Natural killer cell (primary cell): ENCODE data around the gene IKZF5. TPM values are rescaled to one million over a fixed set of nuclear protein-coding genes. Genes with fewer than 3 reads are reported as not detected.

Source experiments
- ATAC-seq, 3 donors: fragments of 150-1000 bp in 2 of 3; fragments of 200-7000 bp in 1 of 3; cut with Tn5 transposase; 1 replicate in 1 of 3; 2 replicates in 2 of 3; pipeline ENCODE4 v1.10.0; 2021; ENCODE audit warnings: mild to moderate bottlenecking in 2 of 3, moderate library complexity in 2 of 3
- DNase-seq, 2 donors: peaks; one replicate each; pipeline versions ENCODE4 v3.0.0 to v3.0.0-alpha.2; 2013 to 2021; ENCODE audit warnings: mixed read lengths in 1 of 2
- H3K27ac ChIP-seq: one replicate; pipeline ENCODE4 v1.5.1; 2013; ENCODE audit warnings: mild to moderate bottlenecking, low read length
- H3K27me3 ChIP-seq: one replicate; pipeline ENCODE4 v1.6.1; 2013; ENCODE audit warnings: low read length; ENCODE audit not compliant: control insufficient read depth, insufficient read depth
- H3K36me3 ChIP-seq: one replicate; pipeline ENCODE4 v1.6.1; 2013; ENCODE audit warnings: low read length; ENCODE audit not compliant: control insufficient read depth, insufficient read depth
- H3K4me1 ChIP-seq: one replicate; pipeline ENCODE4 v1.6.1; 2013; ENCODE audit warnings: low read length; ENCODE audit not compliant: control insufficient read depth, insufficient read depth
- H3K4me3 ChIP-seq: one replicate; pipeline ENCODE4 v1.5.1; 2013; ENCODE audit warnings: low read length
- H3K9me3 ChIP-seq: one replicate; pipeline ENCODE4 v1.6.1; 2013; ENCODE audit warnings: low read length; ENCODE audit not compliant: control insufficient read depth, insufficient read depth
- H3K27ac Mint-ChIP-seq, 2 donors: one replicate each; pipeline ENCODE4 v1.8.0; 2022; ENCODE audit warnings: mild to moderate bottlenecking in 2 of 2, mixed read lengths in 2 of 2, moderate library complexity in 1 of 2
- H3K27me3 Mint-ChIP-seq, 2 donors: one replicate each; pipeline ENCODE4 v1.8.0; 2022; ENCODE audit warnings: low read depth in 2 of 2, mixed read lengths in 2 of 2
- H3K36me3 Mint-ChIP-seq: one replicate; pipeline ENCODE4 v1.8.0; 2022; ENCODE audit warnings: mixed read lengths
- H3K4me1 Mint-ChIP-seq, 2 donors: one replicate each; pipeline ENCODE4 v1.8.0; 2022; ENCODE audit warnings: mixed read lengths in 2 of 2
- H3K4me3 Mint-ChIP-seq: one replicate; pipeline ENCODE4 v1.8.0; 2022; ENCODE audit warnings: mild to moderate bottlenecking, moderate library complexity, mixed read lengths
- H3K9me3 Mint-ChIP-seq, 2 donors: one replicate each; pipeline ENCODE4 v1.8.0; 2022; ENCODE audit warnings: mixed read lengths in 2 of 2
- CTCF ChIP-seq: fragments of 200-600 bp; IDR thresholded peaks from one replicate; pipeline ENCODE4 v1.8.0; 2022; ENCODE audit warnings: antibody characterized with exemption
- WGBS: methylation state at CpG from one replicate; pipeline ENCODE4 v1.1.7; 2013; ENCODE audit warnings: missing lambda C conversion rate; ENCODE audit not compliant: insufficient coverage; 5-methylcytosine and 5-hydroxymethylcytosine counted together
- intact Hi-C: fragments of 100-400 bp; cut with micrococcal nuclease; formaldehyde crosslinking; loops from one replicate; pipeline ENCODE4 v1.14.2; 2022
- total RNA-seq, 4 donors: library from RNA; stranded (reverse); fragments of 120-200 nt in 1 of 4; gene quantifications; one replicate each; pipeline versions ENCODE4 v1.2.3 to v1.2.4, GENCODE V29; 2013 to 2022

The IKZF5 gene
- total RNA-seq, 3 donors from 2014 or later (not counting 1 experiment from before 2014, with no cell fraction given) = 40.3 to 65.0 (median 51.8) TPM

GRCh38 chr10:123021517-123021916, 12.9 kb upstream of the IKZF5 start:
- Histone ChIP-seq H3K27ac (no peak overlapping the region), H3K36me3 (no peaks in the 10 kb centered on the region), H3K27me3 (no peaks in the 10 kb centered on the region), H3K4me3 (no peak overlapping the region), H3K9me3 (no peaks in the 10 kb centered on the region), H3K4me1 (no peaks in the 10 kb centered on the region)
- TF ChIP-seq CTCF = no peak
- H3K9me3 Mint-ChIP-seq = no peaks in the 10 kb centered on the region
- 74% methylated on average over 3 of the region's 3 CpGs for WGBS
- H3K27ac Mint-ChIP-seq = no peak overlapping the region
- no peak overlapping the region for H3K4me3 Mint-ChIP-seq
- no peak for DNase-seq
- no peak for ATAC-seq
- H3K36me3 Mint-ChIP-seq = no peaks in the 10 kb centered on the region
- H3K27me3 Mint-ChIP-seq = no peaks in the 10 kb centered on the region
- intact Hi-C loops = no loop called here
- peaks cover 5 to 9% of the 10 kb centered on the region in 2 donors for H3K4me1 Mint-ChIP-seq

DNA sequence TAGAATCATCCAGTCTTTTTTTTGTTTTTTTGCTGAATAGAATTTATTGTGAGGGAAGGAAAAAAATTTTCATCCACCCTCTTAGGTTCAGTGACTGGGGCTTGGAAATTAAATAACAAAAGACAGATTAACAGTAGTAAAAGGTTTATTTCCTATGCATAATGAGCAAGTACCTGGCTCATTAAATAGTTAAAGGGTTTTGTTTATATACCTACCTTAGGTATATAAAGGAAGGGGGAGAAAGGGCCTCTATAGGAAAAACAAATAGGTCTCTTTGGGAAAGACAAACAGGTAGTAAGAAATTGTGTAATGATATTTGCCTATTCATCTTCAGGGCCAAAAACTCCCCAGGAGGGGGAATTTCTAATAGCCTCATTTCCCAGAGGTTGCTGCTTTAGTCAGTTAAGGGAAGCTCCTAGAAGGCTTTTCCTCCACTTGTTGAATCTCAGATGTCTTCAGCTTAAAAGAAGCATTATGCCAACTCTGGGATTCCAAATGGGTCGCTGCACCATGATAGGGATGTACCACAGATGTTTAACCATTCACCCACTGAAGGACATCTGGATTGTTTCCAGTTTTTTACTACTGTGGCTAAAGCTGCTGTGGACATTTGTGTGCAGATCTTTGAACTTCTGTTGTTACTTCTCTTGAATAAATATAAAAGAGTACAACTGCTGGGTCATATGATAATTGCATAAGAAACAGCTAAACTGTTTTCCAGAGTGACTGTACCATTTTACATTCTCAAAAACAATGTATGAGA, 11.5 kb upstream of the IKZF5 start:
- intact Hi-C loops = no loop called here

GRCh38 chr10:123019264-123019663, 10.7 kb upstream of the IKZF5 start:
- Histone ChIP-seq H3K9me3 (no peaks in the 10 kb centered on the region), H3K27me3 (no peaks in the 10 kb centered on the region), H3K27ac (no peak overlapping the region), H3K4me1 (no peaks in the 10 kb centered on the region), H3K4me3 (no peak overlapping the region), H3K36me3 (no peaks in the 10 kb centered on the region)
- Mint-ChIP-seq H3K4me3 (no peak overlapping the region), H3K9me3 (no peaks in the 10 kb centered on the region), H3K4me1 (peaks cover 3 to 11% of the 10 kb centered on the region in 2 donors), H3K27ac (no peak overlapping the region), H3K36me3 (no peaks in the 10 kb centered on the region), H3K27me3 (no peaks in the 10 kb centered on the region)
- no peak for DNase-seq
- intact Hi-C loops = no loop called here
- 96% methylated on average over 2 of the region's 3 CpGs for WGBS
- no peak for ATAC-seq
- no peak for TF ChIP-seq CTCF

More for the DNA sequence above, 11.5 kb upstream of the IKZF5 start:
- Mint-ChIP-seq H3K4me1 (peaks cover 5 to 15% of the 10 kb centered on the region in 2 donors), H3K27me3 (no peaks in the 10 kb centered on the region), H3K27ac (no peak overlapping the region), H3K36me3 (no peaks in the 10 kb centered on the region), H3K4me3 (no peak overlapping the region), H3K9me3 (no peaks in the 10 kb centered on the region)
- no peak overlapping the region for H3K27ac ChIP-seq
- H3K4me1 ChIP-seq = no peaks in the 10 kb centered on the region
- no peak for DNase-seq
- no peaks in the 10 kb centered on the region for H3K9me3 ChIP-seq
- no peak overlapping the region for H3K4me3 ChIP-seq
- WGBS = 94% methylated on average over 1 of the region's 1 CpG
- ATAC-seq = no peak
- no peaks in the 10 kb centered on the region for H3K36me3 ChIP-seq
- TF ChIP-seq CTCF = no peak
- H3K27me3 ChIP-seq = no peaks in the 10 kb centered on the region

DNA sequence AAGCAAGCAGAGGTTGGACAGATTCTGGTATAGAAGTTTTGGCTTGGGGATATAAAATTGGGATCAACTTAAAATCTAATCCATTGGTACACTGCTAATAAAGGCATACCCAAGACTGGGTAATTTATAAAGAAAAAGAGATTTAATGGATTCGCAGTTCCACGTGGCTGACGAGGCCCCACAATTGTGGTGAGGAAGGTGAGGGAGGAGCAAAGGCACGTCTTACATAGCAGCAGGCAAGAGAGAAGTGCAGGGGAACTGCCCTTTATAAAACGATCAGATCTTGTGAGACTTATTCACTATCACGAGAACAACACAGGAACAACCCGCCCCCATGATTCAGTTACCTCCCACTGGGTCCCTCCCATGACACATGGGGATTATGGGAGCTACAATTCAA, 9.9 kb upstream of the IKZF5 start:
- TF ChIP-seq CTCF = no peak
- H3K4me1 ChIP-seq = no peaks in the 10 kb centered on the region
- ATAC-seq (no peak), DNase-seq (no peak)
- H3K27me3 ChIP-seq = no peaks in the 10 kb centered on the region
- Mint-ChIP-seq H3K36me3 (no peaks in the 10 kb centered on the region), H3K4me1 (peaks cover 0 to 8% of the 10 kb centered on the region in 2 donors), H3K4me3 (no peak overlapping the region), H3K9me3 (no peaks in the 10 kb centered on the region), H3K27me3 (no peaks in the 10 kb centered on the region), H3K27ac (no peak overlapping the region)
- no peak overlapping the region for H3K4me3 ChIP-seq
- intact Hi-C loops = no loop called here
- no peaks in the 10 kb centered on the region for H3K36me3 ChIP-seq
- no peak overlapping the region for H3K27ac ChIP-seq
- WGBS = 92% methylated on average over 7 of the region's 7 CpGs
- H3K9me3 ChIP-seq = no peaks in the 10 kb centered on the region
